CD4-positive, alpha-beta T cell treated with Interleukin-17A for 4 hours (primary cell): ENCODE measurements around the gene OSBPL8.
"Not testable (repeated sequence)": the region's sequence is repeated elsewhere in the genome, so short reads cannot be mapped to it uniquely, and the experiment has no call there.

Source experiments
- DNase-seq: peaks from one replicate; pipeline ENCODE4 v3.0.0-alpha.2; 2020; ENCODE audit warnings: mixed read lengths

OSBPL8 gene

DNA sequence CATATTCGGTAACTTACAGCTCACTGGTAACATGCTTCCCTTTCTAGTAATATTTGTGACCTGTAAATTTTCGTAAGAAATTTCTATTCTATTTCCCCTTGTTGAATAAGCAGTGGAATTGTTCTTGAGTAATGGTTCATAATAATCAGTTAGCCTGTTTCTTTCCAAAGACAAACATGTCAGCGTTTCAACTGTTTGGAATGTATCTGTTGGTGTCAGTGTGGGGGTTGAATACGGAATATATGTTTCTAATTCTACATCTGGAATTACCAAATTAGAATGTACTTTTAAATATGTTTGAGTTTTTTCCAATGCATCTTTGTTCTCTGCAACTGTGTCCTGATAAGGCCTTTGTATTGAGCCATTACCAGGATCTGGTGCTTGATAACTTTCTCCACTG lies 213.3 kb downstream of the OSBPL8 start:
- no peak for DNase-seq

DNA sequence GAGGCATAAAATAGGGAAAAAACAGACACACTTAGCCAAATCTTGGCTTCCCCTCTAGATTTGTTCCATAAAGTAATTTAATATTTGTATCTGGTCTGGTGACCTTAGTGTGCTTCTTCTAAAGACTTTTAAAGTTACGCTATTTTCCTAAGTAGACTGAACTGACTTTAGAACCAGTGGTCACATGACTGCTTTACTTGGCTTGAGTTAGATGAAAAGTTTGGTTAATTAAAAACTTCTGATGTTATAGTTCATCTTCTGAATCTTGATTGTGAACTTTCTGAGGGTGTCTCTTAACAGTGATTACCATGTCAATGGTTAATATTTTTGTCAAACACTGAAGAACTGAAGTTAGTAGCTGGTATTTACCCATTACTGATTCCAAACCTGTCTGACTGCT lies 214.0 kb downstream of the OSBPL8 start:
- no peak for DNase-seq

DNA sequence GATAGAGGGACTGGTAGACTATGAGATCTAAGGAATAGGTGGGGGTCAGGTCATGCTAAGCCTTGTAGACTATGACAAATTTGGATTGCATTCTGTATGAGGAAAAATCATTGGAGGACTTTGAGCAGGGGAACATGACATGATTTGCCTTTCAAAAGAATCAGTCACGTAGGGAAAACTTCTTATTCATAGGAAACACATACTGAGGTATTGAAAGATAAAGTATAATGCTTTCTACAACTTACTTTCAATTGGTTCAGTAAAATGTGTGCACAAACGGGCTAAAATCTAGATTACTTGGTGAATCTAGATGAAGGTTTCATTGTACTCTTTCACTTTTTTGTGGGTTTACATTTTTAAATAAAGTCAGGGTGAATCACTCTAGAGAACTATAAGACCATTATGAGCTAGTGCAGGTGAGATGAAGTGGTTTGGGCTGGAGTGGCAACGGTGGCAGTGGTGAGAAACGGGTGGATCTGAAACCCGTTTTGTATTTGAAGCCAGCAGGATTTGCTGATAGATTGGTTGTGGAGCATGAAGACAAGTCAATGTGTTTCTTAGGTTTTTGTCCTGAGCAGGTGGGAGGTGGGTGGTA lies 218.0 kb downstream of the OSBPL8 start:
- no peak for DNase-seq

DNA sequence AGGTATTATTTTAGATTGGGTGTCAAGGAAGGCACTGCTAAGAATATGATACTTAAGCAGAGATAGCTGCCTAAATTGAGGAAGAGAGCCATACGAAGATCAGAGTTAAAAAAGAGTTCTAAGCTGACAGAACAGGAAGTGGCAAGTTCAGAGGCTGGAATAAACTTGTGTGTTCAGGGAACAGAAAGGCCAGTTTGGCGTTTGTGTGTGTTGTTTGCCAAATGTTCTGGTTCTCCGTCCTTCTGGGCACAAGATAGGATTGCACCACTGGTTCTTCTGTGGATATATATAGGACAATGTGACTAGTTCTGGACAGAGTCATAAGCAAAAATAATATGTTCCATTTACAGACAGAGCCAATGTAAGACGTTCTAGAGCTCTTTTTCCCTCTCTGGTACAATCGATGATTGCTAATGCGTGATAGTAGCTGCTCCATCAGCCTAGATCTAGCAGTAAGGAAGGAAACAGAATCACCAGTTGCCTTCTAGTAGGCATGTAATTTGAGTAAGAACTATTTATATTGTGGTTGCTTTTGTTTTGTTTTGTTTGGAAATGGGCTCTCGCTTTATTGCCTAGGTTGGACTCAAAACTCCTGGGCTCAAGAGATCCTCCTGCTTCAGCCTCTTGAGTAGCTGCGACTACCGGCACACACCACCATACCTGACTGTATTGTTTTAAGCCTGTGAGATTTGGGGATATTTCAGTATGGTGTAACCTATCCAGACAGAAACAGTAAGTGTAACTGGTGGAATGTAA lies 218.7 kb downstream of the OSBPL8 start:
- no peak for DNase-seq

DNA sequence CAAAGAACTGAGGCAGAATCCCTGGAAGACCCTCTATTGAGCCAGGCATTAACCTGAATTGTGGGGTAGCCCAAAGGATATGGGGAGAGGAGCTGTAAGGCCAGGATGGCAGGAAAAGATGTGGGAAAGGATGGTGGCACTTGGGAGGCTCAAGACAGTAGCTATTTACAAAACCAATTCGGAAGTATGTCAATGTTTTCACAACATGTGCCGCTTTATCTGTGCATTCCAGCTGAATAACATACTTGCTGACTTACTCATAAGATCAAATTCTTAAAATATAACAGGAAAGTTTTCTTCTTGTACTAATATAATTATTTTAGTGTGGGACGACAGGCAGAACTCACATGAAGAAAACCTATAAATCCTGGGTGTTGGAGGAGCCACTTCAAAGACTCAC lies 222.0 kb downstream of the OSBPL8 start:
- DNase-seq: no peak

DNA sequence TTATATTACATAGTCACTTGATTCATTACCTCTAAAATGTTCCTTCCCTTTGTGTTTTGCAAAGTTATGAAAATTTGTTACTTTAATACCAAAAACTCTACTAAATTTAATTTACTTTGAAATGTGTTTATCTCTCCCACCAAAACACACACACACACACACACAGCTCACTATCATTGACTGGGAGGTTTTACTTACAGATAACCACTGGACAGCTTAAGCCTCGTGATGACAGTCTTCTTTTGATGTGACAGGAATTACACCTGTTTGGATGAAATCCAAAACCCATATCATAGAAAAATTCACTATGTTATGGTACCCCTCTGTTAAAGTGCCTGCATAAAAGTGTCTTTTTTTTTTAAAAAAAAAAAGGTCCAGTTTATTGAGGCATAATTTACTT lies 227.0 kb downstream of the OSBPL8 start:
- no peak for DNase-seq

DNA sequence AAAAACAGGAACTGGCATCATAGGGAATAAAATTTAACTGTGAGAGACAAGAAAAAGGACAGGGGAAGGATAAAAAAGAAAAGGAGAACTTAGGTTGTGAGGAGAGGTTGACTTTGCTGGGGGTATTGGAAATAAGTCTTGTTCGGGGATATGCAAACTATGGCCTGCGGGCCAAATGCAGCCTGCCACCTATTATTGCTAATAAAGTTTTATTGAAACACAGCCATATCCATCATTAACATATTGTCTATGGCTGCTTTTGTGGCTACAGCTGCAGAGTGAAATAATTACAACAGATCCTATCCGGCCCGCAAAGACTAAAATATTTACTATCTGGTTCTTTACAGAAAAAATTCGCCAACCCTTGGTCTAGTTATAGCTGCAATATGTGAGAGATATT lies 230.0 kb downstream of the OSBPL8 start:
- DNase-seq: no peak

DNA sequence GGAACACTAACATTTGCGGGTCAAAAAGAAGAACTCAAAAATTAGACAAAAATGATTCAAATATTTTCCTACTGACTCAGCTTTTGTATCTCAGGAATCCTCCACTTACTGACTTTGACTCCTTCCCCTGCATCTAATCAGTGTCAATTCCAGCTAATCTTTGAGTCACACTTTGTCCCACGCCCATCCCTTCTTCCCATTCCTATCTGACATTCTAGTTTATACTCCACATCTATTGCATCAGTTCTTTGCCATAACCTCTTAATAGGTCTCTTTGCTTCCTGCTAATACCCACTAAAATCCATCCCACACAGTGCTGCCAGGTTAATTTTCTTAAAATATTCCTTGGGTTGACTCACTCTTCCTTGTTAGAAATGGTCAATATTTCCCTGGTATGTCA lies 230.4 kb downstream of the OSBPL8 start:
- DNase-seq: no peak

DNA sequence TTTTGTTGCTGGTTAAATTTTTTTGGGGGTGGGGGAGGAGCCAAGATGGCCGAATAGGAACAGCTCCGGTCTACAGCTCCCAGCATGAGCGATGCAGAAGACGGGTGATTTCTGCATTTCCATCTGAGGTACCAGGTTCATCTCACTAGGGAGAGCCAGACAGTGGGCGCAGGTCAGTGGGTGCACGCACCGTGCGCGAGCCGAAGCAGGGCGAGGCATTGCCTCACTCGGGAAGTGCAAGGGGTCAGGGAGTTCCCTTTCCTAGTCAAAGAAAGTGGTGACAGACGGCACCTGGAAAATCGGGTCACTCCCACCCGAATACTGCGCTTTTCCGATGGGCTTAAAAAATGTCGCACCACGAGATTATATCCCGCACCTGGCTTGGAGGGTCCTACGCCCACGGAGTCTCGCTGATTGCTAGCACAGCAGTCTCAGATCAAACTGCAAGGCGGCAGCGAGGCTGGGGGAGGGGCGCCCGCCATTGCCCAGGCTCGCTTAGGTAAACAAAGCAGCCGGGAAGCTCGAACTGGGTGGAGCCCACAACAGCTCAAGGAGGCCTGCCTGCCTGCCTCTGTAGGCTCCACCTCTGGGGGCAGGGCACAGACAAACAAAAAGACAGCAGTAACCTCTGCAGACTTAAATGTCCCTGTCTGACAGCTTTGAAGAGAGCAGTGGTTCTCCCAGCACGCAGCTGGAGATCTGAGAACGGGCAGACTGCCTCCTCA lies 239.8 kb downstream of the OSBPL8 start:
- not testable (repeated sequence) for DNase-seq

DNA sequence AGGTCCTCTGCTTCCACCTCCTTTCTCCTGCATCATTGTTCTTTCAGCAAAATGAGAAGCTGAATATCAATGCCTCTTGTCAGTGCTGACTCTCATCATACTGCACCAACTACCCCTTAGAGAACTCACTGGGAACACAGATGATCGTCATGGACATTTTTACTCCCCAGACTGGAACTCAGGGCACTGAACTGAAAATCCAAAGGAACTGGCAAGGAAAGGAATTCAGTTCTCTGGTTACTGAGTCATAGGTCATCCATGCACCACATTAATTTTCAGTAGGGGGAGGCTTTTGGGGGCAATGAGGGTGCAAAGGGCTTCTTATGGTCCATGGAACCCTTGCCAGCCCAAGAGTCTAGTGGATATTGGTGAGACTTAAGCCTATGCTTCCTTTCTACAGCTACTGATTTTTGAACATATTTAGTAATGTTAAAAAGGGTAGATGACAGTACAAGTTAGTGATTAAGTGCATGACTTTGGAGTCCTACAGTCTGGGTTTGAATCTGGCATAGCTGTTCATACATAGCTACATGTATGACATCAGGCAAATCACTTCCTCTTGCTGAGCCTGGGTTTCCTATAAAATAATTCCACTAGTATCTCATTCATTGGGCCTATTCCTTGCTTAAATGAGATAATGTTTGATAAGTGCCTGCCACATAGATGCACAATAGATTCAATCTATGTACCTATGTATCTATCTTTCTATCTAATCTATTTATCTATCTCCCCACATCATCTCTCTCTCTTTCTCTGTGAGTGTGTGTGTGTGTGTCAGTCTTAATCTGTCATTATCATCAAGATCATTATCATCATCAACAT lies 240.6 kb downstream of the OSBPL8 start:
- no peak for DNase-seq

DNA sequence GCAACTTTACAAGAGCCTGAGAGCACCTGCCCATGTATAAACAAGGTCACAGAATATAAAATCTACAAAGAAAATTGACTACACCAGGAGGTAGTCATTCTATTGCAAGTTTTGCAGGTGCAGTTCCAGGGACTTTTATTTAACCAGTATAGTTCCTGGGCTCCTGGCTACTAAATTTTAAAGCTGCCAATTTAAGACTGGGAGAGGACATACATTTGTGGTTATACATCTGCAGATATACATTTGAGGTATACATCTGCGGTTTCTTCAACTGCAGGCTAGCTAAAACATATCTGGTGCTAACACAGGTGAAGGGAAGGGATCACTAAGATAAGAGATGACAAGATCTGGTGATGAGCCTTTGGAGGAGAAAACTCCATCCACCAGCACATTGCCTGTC lies 241.6 kb downstream of the OSBPL8 start:
- no peak for DNase-seq

DNA sequence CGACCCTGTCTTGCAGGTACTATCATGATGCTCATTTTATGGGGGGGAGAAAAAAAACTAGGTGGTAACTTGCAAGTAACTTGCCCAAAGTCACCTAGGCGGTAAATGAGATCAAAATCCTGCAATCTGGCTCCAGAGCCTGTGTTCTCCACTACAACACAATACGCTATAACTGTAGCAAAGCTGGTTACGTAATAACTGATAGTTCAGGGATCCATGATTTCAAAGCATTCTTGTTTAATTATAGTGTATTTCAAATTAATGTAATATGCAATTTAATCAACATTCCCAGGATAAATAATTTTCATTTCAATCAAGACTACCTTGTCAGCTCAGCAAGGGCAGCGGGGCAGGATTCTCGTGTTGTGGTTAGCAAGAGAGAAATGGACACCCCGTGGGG lies 243.1 kb downstream of the OSBPL8 start:
- DNase-seq: no peak

DNA sequence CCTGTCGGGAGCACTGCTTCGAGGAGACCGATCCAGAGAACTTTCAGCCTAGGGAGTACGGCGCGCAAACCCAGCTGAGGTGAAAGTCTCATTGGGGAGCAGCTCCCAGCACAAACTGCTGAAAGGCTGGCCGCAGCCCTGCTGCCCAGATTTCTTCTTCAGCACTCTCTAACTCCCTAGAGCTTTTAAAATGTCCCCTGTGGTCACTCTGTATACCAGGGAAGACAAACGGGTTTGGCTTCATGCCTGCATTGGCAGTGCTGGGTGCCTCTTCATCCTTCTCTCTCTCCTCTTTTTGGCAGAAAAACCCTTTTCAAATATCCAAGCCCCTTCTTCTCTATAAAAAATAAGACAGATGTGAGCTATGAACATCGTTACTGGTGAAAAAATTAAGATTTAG lies 246.3 kb downstream of the OSBPL8 start:
- no peak for DNase-seq

DNA sequence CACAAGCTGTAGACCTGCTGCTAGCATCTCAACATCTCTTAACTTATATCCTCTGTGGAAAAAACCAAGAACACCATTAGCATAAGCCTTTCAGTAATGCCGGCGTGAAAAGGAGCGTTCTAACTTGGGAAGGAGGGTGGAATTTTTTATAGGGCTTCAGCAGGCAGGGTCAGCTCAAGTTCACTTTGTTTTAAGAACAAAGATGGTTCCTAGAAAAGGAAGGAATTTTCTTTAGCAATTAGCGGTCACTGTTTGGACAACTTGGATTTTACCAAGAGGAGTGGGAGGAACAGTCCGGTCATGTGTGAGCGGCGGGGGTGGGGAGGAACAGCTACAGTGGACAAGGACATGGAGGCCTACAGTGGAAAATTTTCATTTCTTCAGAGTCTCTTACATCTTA lies 247.3 kb downstream of the OSBPL8 start:
- DNase-seq: no peak

DNA sequence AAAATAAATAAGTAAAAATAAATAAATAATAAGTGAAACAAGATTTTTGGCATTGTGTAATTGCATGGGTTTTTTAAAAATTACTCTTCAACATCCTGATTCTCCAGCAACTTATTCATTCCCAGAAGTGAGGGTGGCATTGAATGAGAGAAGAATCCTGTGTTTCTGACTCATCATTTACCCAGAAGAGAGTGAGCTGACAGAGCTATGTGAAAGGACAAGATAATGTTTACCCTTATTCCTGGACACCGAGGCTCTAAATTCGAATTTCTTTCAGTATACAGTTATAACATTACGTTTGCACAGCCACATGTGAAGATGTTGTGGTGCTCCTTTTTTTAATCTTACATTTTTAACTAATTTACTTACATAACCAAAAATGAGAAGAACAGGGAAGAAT lies 247.8 kb downstream of the OSBPL8 start:
- no peak for DNase-seq

DNA sequence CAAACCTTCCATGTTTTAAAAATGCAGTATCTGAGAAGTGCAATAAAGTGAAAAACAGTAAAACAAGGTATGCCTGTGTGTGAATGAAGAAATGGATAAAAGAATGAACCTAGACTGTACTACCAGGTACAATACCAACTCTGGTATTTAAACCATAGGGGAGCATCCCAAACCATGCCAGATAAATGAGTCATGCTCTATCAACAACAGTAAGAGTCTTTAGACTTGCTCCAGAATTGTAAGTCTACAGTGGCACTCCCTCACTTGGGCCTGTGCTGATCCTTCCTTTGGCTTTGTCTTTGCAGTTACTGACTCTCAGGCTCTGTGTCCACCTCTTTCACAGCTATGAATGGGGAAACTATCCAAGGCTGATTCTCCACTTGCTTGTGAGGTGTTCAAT lies 249.5 kb downstream of the OSBPL8 start:
- no peak for DNase-seq

DNA sequence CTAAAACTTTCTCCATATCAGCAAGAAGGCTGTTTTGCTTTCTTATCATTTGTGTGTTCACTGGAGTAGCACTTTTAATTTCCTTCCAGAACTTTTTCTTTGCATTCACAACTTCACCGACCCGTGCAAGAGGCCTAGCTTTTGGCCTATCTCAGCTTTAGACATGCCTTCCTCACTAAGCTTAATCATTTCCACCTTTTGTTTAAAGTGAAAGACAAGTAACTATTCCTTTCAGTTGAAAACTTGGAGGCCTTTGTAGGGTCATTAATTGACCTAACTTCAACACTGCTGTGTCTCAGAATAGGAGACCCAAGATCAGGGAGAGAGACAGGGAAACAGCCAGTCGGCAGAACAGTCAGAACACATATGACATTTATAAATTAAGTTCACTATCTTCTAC lies 250.7 kb downstream of the OSBPL8 start:
- DNase-seq: no peak

DNA sequence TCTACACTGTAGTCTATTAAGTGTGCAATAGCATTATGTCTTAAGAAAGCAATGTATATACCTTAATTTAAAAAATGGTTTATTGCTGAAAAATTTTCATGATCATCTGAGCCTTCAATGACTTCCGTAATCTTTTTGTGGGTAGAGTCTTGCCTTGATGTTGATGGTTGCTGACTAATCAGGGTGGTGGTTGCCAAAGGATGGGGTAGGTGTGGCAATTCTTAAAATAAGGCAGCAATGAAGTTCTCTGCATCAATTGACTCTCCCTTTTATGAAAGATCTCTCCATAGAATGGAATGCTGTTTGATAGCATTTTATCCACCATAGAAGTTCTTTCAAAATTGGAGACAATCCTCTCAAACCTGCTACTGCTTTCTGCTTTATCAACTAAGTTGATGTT lies 252.5 kb downstream of the OSBPL8 start:
- DNase-seq: no peak

DNA sequence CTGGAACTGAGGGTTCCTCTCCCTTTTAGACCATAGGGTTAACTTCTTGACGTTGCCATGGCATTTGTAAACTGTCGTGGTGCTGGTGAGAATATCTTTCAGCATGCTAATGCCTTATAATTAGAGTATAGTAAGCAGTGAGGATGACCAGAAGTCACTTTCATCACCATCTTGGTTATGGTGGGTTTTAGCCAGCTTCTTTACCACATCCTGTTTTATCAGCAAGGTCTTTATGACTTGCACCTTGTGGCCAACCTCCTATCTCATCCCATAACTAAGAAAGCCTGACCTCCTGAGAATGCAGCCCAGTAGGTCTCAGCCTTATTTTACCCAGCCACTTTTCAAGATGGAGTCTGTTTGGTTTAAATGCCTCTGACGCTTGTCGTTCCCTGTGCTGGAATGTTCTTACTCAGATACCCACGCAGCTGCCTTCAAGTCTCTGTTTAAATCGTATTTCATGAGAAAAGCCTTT lies 255.5 kb downstream of the OSBPL8 start:
- DNase-seq: no peak

DNA sequence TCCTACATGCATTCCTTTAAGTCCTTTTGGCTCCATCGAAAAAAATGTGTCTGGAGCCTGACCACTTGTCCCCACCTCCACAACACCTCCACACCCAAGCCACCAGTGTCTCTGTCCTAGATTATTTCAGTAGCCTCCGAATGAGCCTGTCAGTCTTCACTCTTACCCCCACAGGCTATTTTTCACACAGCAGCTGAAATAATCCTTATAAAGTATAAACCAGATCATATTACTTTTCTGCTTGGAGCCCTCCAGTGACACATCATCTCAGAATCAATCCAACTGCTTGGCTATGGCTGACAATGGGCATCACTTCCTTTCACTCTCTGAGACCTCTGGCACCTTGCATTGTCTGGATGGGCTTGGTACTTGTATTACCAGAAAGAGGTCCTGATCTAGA lies 256.2 kb downstream of the OSBPL8 start:
- DNase-seq: no peak
